ENCODE data around the gene PRELP.

PRELP gene

GRCh38 chr1:203528063-203528462, 52.5 kb downstream of the PRELP start:
- H3K4me3 ChIP-seq (ENCODE audit: low read depth, low read length): no peak overlapping the region
- TF ChIP-seq CTCF (IDR thresholded peaks at IDR 0.05; ENCODE audit: low read depth, low read length) (no peak), MYC (IDR thresholded peaks at IDR 0.05; ENCODE audit: low read depth, low read length) (no peak), MAX (IDR thresholded peaks at IDR 0.05; ENCODE audit: low read depth, low read length) (no peak), POLR2A (IDR thresholded peaks at IDR 0.05; ENCODE audit: extremely low read depth, insufficient read length) (no peak)
- DNase-seq (ENCODE audit: low read depth): no peak

- TF ChIP-seq MAX (IDR thresholded peaks at IDR 0.05; ENCODE audit: low read depth, low read length) (no peak), CTCF (IDR thresholded peaks at IDR 0.05; ENCODE audit: low read depth, low read length) (no peak), POLR2A (IDR thresholded peaks at IDR 0.05; ENCODE audit: extremely low read depth, insufficient read length) (no peak), MYC (IDR thresholded peaks at IDR 0.05; ENCODE audit: low read depth, low read length) (no peak)
- no peak for DNase-seq (ENCODE audit: low read depth)
- H3K4me3 ChIP-seq (ENCODE audit: low read depth, low read length): no peak overlapping the region
Observed at GRCh38 chr1:203528976-203529835, 53.6 kb downstream of the PRELP start.

GRCh38 chr1:203531063-203531462, 55.5 kb downstream of the PRELP start:
- DNase-seq (ENCODE audit: low read depth): no peak
- H3K4me3 ChIP-seq (ENCODE audit: low read depth, low read length): no peak overlapping the region
- TF ChIP-seq MAX (IDR thresholded peaks at IDR 0.05; ENCODE audit: low read depth, low read length) (no peak), CTCF (IDR thresholded peaks at IDR 0.05; ENCODE audit: low read depth, low read length) (no peak), MYC (IDR thresholded peaks at IDR 0.05; ENCODE audit: low read depth, low read length) (no peak), POLR2A (IDR thresholded peaks at IDR 0.05; ENCODE audit: extremely low read depth, insufficient read length) (no peak)

GRCh38 chr1:203534012-203534411, 58.4 kb downstream of the PRELP start:
- no peak overlapping the region for H3K4me3 ChIP-seq (ENCODE audit: low read depth, low read length)
- TF ChIP-seq MAX (IDR thresholded peaks at IDR 0.05; ENCODE audit: low read depth, low read length) (no peak), CTCF (IDR thresholded peaks at IDR 0.05; ENCODE audit: low read depth, low read length) (no peak), MYC (IDR thresholded peaks at IDR 0.05; ENCODE audit: low read depth, low read length) (no peak), POLR2A (IDR thresholded peaks at IDR 0.05; ENCODE audit: extremely low read depth, insufficient read length) (no peak)
- DNase-seq (ENCODE audit: low read depth): no peak

GRCh38 chr1:203534526-203534925, 58.9 kb downstream of the PRELP start:
- TF ChIP-seq POLR2A (IDR thresholded peaks at IDR 0.05; ENCODE audit: extremely low read depth, insufficient read length): no peak
- TF ChIP-seq MAX (IDR thresholded peaks at IDR 0.05; ENCODE audit: low read depth, low read length): no peak
- no peak for TF ChIP-seq MYC (IDR thresholded peaks at IDR 0.05; ENCODE audit: low read depth, low read length)
- no peak for TF ChIP-seq CTCF (IDR thresholded peaks at IDR 0.05; ENCODE audit: low read depth, low read length)
- no peak overlapping the region for H3K4me3 ChIP-seq (ENCODE audit: low read depth, low read length)
- DNase-seq (ENCODE audit: low read depth): no peak

Measured in NB4 (cell line).